Transverse colon (tissue), 4 donors: ENCODE measurements around the gene CDH13. TPM values are rescaled to one million over a fixed set of nuclear protein-coding genes. Genes with fewer than 3 reads are reported as not detected.

ENCODE experiments used
- DNase-seq: peaks from one replicate; pipeline ENCODE4 v3.0.0-alpha.2; 2019
- H3K27ac ChIP-seq, 4 donors: fragments of 200-600 bp; sonication (generic); 2 replicates each; pipeline ENCODE4 v1.5.1; 2016 to 2018; ENCODE audit warnings: inconsistent platforms in 4 of 4
- H3K27me3 ChIP-seq: fragments of 200-600 bp; sonication (generic); 2 replicates; pipeline ENCODE4 v1.5.1; 2017; ENCODE audit warnings: inconsistent platforms
- H3K36me3 ChIP-seq, 4 donors: fragments of 200-600 bp; sonication (generic); 2 replicates each; pipeline ENCODE4 v1.5.1; 2017 to 2019; ENCODE audit warnings: inconsistent platforms in 4 of 4
- H3K4me1 ChIP-seq, 4 donors: fragments of 200-600 bp; sonication (generic); 2 replicates each; pipeline ENCODE4 v1.5.1; 2017 to 2020; ENCODE audit warnings: inconsistent platforms in 4 of 4
- H3K4me3 ChIP-seq, 4 donors: fragments of 200-600 bp; sonication (generic); 1 replicate in 1 of 4; 2 replicates in 3 of 4; pipeline versions ENCODE4 v1.5.1 to v1.6.1; 2017 to 2019; ENCODE audit warnings: inconsistent platforms in 4 of 4
- H3K9me3 ChIP-seq, 2 donors: fragments of 200-600 bp; sonication (generic); 2 replicates each; pipeline ENCODE4 v1.5.1; 2017 to 2019; ENCODE audit warnings: inconsistent platforms in 2 of 2
- CTCF ChIP-seq, 5 experiments: fragments of 200-600 bp in 3 of 5; fragments of 450-650 bp in 2 of 5; sonication (generic) in 3 of 5; IDR thresholded peaks; 1 replicate in 2 of 5; 2 replicates in 3 of 5; pipeline ENCODE4 v1.5.1; 2016 to 2017; ENCODE audit warnings: antibody characterized with exemption in 5 of 5, inconsistent platforms in 3 of 5, mild to moderate bottlenecking in 2 of 5, moderate library complexity in 1 of 5
- EP300 ChIP-seq: sonication (generic); formaldehyde crosslinking; IDR thresholded peaks from one replicate; pipeline ENCODE4 v1.6.1; 2017; ENCODE audit warnings: antibody characterized with exemption, low read depth
- POLR2A ChIP-seq: fragments of 450-650 bp; IDR thresholded peaks from one replicate; pipeline ENCODE4 v1.6.1; 2016; ENCODE audit warnings: antibody characterized with exemption, mild to moderate bottlenecking, moderate library complexity
- POLR2AphosphoS5 ChIP-seq, 3 donors: sonication (generic); formaldehyde crosslinking; IDR thresholded peaks; one replicate each; pipeline ENCODE4 v1.6.1; 2016; ENCODE audit warnings: antibody characterized with exemption in 3 of 3
- WGBS, 2 donors: methylation state at CpG; one replicate each; pipeline ENCODE4 v1.1.5; 2018; ENCODE audit warnings: low coverage in 1 of 2; 5-methylcytosine and 5-hydroxymethylcytosine counted together
- in situ Hi-C, 4 donors: fragments of 200-750 bp; cut with MboI; loops; one replicate each; pipeline versions ENCODE4 v1.15.0 to v1.15.1; 2017; ENCODE audit warnings: low sequenced_read_pairs in 3 of 4, low pct_ligation_motif_present in 1 of 4, low pct_unique_long_range_greater_than_20kb in 1 of 4
- intact Hi-C: fragments of 100-400 bp; cut with DNase I; formaldehyde crosslinking; loops from one replicate; pipeline ENCODE4 v1.15.1; 2023; ENCODE audit warnings: low total_unique reads
- total RNA-seq, 4 donors: library from RNA; depleted of rRNA; stranded (reverse); fragments of >200 nt; gene quantifications; one replicate each; pipeline ENCODE4 v1.1.0, GENCODE V29; 2016

CDH13 gene
- total RNA-seq, 4 donors from 2014 or later, result 3.8 to 28.1 (median 5.8) TPM

- Histone ChIP-seq H3K9me3 (no peaks in the 10 kb centered on the region), H3K4me1 (no peaks in the 10 kb centered on the region), H3K4me3 (no peak overlapping the region), H3K36me3 (no peaks in the 10 kb centered on the region), H3K27me3 (no peaks in the 10 kb centered on the region), H3K27ac (no peak overlapping the region)
- DNase-seq, result no peak
- intact Hi-C loops (no loop called here), in situ Hi-C loops (no loop called here)
- WGBS, 2 donors, result 42 to 47% methylated on average over 5 to 9 of the region's 9 CpGs
- TF ChIP-seq EP300, result no peak
- no peak for TF ChIP-seq POLR2AphosphoS5 (IDR thresholded peaks at IDR 0.05)
- no peak for TF ChIP-seq POLR2A
Observed at GRCh38 chr16:83701494-83701893, 1074.7 kb downstream of the CDH13 start.

- DNase-seq, result no peak
- Histone ChIP-seq H3K4me3 (no peak overlapping the region), H3K4me1 (no peaks in the 10 kb centered on the region), H3K27me3 (no peaks in the 10 kb centered on the region), H3K27ac (no peak overlapping the region), H3K9me3 (no peaks in the 10 kb centered on the region), H3K36me3 (no peaks in the 10 kb centered on the region)
- TF ChIP-seq POLR2AphosphoS5 (IDR thresholded peaks at IDR 0.05) (no peak), POLR2A (no peak), EP300 (no peak), CTCF (IDR thresholded peaks at IDR 0.05) (no peak)
- intact Hi-C loops (no loop called here), in situ Hi-C loops (no loop called here)
Observed at GRCh38 chr16:83704656-83705055, 1077.9 kb downstream of the CDH13 start.

GRCh38 chr16:83705856-83706255 lies 1079.1 kb downstream of the CDH13 start:
- no peak for DNase-seq
- in situ Hi-C loops, result no loop called here
- Histone ChIP-seq H3K9me3 (no peaks in the 10 kb centered on the region), H3K27me3 (no peaks in the 10 kb centered on the region), H3K4me3 (no peak overlapping the region), H3K27ac (no peak overlapping the region), H3K4me1 (no peaks in the 10 kb centered on the region), H3K36me3 (no peaks in the 10 kb centered on the region)
- TF ChIP-seq CTCF (IDR thresholded peaks at IDR 0.05) (no peak), POLR2A (no peak), POLR2AphosphoS5 (IDR thresholded peaks at IDR 0.05) (no peak), EP300 (no peak)
- 65 to 93% methylated on average over 2 to 4 of the region's 4 CpGs for WGBS, 2 donors
- intact Hi-C loops, result no loop called here

GRCh38 chr16:83706394-83706793 lies 1079.6 kb downstream of the CDH13 start:
- no peak overlapping the region for H3K4me3 ChIP-seq
- no peaks in the 10 kb centered on the region for H3K9me3 ChIP-seq
- no peak overlapping the region for H3K27ac ChIP-seq
- TF ChIP-seq POLR2A (no peak), POLR2AphosphoS5 (IDR thresholded peaks at IDR 0.05) (no peak), EP300 (no peak), CTCF (IDR thresholded peaks at IDR 0.05) (no peak)
- H3K4me1 ChIP-seq, result no peaks in the 10 kb centered on the region
- in situ Hi-C loops, result no loop called here
- intact Hi-C loops, result no loop called here
- WGBS, 2 donors, result 85 to 86% methylated on average over 2 to 4 of the region's 4 CpGs
- no peak for DNase-seq
- no peaks in the 10 kb centered on the region for H3K27me3 ChIP-seq
- H3K36me3 ChIP-seq, result no peaks in the 10 kb centered on the region

- Histone ChIP-seq H3K36me3 (no peaks in the 10 kb centered on the region), H3K9me3 (no peaks in the 10 kb centered on the region), H3K27me3 (no peaks in the 10 kb centered on the region), H3K27ac (no peak overlapping the region), H3K4me1 (no peaks in the 10 kb centered on the region), H3K4me3 (no peak overlapping the region)
- in situ Hi-C loops, result no loop called here
- intact Hi-C loops, result no loop called here
- WGBS, 2 donors, result 76 to 89% methylated on average over 2 to 3 of the region's 3 CpGs
- DNase-seq, result no peak
- TF ChIP-seq POLR2AphosphoS5 (IDR thresholded peaks at IDR 0.05) (no peak), CTCF (IDR thresholded peaks at IDR 0.05) (no peak), POLR2A (no peak), EP300 (no peak)
Observed at GRCh38 chr16:83711069-83711468, 1084.3 kb downstream of the CDH13 start.
